ENCODE data around the gene PRKN.

PRKN gene

GRCh38 chr6:162157167-162157870 lies 570.2 kb downstream of the PRKN start:
- DNase-seq, result no peak

- no peak for DNase-seq
Observed at GRCh38 chr6:162156146-162156545, 571.4 kb downstream of the PRKN start.

GRCh38 chr6:162154930-162155329 lies 572.6 kb downstream of the PRKN start:
- no peak for DNase-seq

- DNase-seq, result no peak
Observed at GRCh38 chr6:162154001-162154400, 573.6 kb downstream of the PRKN start.

- no peak for DNase-seq
Observed at GRCh38 chr6:162153120-162153519, 574.4 kb downstream of the PRKN start.

- DNase-seq, result no peak
Observed at GRCh38 chr6:162151021-162151665, 576.4 kb downstream of the PRKN start.

GRCh38 chr6:162150295-162150694 lies 577.3 kb downstream of the PRKN start:
- no peak for DNase-seq

- DNase-seq, result no peak
Observed at GRCh38 chr6:162149786-162150185, 577.8 kb downstream of the PRKN start.

GRCh38 chr6:162147805-162148204 lies 579.8 kb downstream of the PRKN start:
- no peak for DNase-seq

GRCh38 chr6:162147281-162147680 lies 580.3 kb downstream of the PRKN start:
- DNase-seq, result no peak

GRCh38 chr6:162140251-162140852 lies 587.2 kb downstream of the PRKN start:
- DNase-seq, result no peak

- DNase-seq, result no peak
Observed at GRCh38 chr6:162125659-162126058, 601.9 kb downstream of the PRKN start.

- DNase-seq, result no peak
Observed at GRCh38 chr6:162124710-162125435, 602.7 kb downstream of the PRKN start.

GRCh38 chr6:162123797-162124196 lies 603.8 kb downstream of the PRKN start:
- no peak for DNase-seq

GRCh38 chr6:162119341-162119740 lies 608.2 kb downstream of the PRKN start:
- DNase-seq, result no peak

- no peak for DNase-seq
Observed at GRCh38 chr6:162118706-162119105, 608.9 kb downstream of the PRKN start.

- no peak for DNase-seq
Observed at GRCh38 chr6:162116902-162117525, 610.6 kb downstream of the PRKN start.

GRCh38 chr6:162109480-162110050 lies 618.0 kb downstream of the PRKN start:
- DNase-seq, result no peak

- no peak for DNase-seq
Observed at GRCh38 chr6:162108041-162108440, 619.5 kb downstream of the PRKN start.

- DNase-seq, result no peak
Observed at GRCh38 chr6:162100096-162100495, 627.5 kb downstream of the PRKN start.

- peak; percentile 78 for DNase-seq
Observed at GRCh38 chr6:162099685-162100084, 627.9 kb downstream of the PRKN start.

GRCh38 chr6:162092816-162093502 lies 634.6 kb downstream of the PRKN start:
- no peak for DNase-seq
